GM18507 (cell line): ENCODE data around the gene SESN2.

ENCODE experiments used
- DNase-seq: peaks from one replicate; pipeline ENCODE4 v3.0.0; 2011; ENCODE audit warnings: low read depth; ENCODE audit not compliant: insufficient read length; ENCODE audit errors: extremely low spot score
- FAIRE-seq: peaks from 2 replicates; lab custom pipeline; 2011; peaks lifted over from hg19 to GRCh38; lab: Jason Lieb, UNC

Gene SESN2

DNA sequence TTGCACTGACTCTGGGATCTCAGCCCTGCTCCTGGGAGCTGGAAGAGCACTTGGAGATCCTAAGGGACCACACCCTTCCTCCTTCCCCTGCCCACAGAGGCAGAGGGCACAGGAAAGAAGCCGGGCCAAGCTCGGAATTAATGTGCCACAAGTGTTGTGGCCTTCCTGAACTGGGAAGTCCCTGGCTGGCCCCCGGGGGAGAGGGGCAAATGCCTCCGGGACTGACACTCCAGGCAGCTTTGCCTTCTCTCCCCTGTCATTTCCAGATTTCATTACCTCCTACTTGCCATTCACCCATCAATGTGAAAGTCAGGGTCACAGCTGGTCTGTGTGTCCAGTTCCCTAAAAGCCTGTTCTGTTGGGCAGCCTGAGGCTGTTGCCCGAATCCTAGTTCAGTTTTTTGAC lies 21.7 kb downstream of the SESN2 start:
- FAIRE-seq (no peak), DNase-seq (no peak)

- DNase-seq (no peak), FAIRE-seq (no peak)
Measured at GRCh38 chr1:28281608-28282425, 22.5 kb downstream of the SESN2 start.

- DNase-seq (no peak), FAIRE-seq (no peak)
Measured at GRCh38 chr1:28282426-28283407, 23.4 kb downstream of the SESN2 start.

DNA sequence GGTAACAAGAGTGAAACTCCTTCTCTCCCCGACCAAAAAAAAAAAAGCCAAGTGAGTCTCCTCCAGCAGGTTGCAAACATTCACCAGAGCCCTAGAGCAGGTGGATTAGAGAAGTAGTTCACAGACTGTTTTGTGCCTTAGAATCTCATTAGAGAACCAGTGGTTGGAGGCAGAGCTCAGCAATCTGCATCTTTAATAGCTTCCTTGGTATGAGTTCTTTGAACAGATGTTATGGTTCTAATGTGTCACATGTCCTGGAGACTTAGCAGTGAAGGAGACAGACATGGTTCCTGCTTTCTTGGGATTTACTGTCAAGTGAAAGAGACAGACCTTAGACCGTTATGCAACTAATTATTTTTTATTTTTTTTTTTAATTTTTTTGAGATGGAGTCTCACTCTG lies 26.8 kb downstream of the SESN2 start:
- FAIRE-seq = no peak
- DNase-seq = no peak

DNA sequence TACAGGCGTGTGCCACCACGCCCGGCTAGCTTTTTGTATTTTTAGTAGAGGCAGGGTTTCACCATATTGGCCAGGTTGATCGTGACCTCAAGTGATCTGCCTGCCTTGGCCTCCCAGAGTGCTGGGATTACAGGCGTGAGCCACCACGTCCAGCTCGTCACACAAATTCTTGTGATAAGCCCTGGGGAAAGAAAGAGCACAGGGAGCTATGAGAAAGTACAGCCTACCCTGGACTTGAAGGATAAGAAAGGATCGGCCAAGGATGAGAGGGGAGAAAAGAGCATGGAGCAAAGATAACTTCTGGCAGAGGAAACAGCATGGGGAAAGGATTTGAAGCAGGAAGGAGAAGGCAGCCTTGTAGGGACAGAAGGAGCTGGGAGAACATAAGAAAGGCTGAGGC lies 29.2 kb downstream of the SESN2 start:
- DNase-seq (no peak), FAIRE-seq (no peak)

DNA sequence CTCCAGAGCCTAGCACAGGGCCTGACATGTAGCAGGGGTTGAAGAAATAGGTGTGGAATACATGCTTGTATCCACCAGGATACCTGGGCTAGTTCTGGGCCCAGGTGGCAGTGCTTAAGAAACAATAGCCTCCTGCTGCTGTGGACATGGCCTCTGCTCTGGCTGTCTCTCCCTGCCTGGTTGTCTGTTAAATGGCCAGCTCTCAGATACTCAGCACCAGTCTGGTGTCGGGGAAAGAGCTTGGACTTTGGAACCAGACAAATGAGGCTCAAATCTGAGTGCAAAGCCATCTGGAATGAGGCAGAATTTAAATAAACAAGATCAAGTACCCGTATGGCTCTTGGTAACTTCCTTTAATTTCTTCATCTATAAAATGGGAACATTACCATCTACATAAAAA lies 31.5 kb downstream of the SESN2 start:
- FAIRE-seq = no peak
- DNase-seq = no peak

- FAIRE-seq = no peak
- no peak for DNase-seq
Measured at GRCh38 chr1:28291711-28292110, 32.4 kb downstream of the SESN2 start.

DNA sequence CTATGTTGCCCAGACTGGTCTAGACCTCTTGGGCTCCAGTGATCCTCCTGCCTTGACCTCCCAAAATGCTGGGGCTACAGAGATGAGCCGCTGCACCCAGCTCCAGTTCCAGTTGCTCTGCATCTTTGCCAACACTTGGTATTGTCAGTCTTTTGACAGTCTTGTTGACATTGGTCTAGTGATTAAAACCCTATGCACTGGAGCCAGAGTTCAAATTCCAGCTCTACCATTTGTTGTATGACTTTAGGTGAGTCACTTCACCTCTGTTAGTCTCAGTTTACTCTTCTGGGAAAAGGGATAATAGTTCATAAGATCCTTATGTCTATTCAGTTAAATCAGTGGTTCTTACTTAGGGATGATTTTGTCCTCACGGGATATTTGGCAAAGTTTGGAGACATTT lies 36.6 kb downstream of the SESN2 start:
- DNase-seq = no peak
- no peak for FAIRE-seq

DNA sequence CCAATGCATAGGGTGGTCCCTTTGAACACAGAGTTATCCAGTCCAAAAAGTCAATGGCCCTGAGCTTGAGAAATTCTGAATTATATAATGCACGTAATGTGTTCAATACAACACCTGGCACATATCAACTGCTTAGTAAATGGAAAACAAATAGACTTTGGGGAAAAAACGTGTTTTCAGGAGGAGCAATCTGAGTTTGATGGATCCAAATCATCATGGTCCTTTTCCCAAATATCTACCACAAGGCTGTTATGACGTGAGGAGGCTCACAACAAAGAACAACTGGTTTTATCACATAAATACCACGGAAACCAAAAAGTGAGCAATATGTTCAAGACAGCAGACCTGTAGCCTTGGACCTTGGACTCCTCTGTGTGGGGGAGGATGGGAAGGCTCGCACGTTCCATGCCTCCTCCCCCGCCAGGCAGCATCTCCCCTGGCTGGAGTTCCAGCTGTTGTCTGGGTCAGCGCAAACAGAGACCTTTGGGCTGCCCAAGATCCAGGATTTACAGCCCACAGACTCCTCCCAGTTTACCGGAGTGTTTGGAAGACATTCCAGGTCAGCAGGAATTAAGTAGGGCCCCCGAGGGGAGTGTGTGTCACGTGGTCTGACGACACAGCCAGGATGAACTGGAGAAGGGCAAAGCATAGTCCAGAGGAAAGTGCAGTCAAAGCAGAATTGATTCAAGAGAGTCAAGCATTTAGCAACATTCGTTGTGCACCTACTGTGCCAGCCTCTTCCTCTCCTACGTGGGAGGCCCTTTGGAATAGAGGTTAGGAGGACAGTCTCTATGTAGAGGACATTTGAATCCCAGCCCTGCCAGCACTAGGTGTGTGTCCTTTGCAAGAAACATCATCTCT lies 37.3 kb downstream of the SESN2 start:
- no peak for FAIRE-seq
- DNase-seq = no peak

DNA sequence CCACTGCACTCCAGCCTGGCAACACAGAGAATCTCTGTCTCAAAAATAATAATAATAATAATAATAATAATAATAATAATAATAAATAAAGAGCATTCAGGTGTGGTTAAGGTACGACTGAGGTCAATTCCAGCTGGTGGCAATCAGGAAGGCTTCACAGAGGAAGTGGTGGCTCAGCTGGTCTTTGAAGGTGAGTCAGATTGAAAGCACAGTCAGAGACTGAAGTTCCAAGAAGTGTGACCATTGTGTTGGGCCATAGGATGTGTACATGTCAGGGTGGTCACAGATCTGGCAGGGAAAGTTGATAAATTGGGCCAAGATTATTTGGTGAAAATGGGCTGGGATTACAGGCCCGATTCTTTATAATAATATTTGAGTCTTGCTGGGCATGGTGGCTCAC lies 38.5 kb downstream of the SESN2 start:
- peak; percentile 68 for FAIRE-seq
- DNase-seq = peak; percentile 38

DNA sequence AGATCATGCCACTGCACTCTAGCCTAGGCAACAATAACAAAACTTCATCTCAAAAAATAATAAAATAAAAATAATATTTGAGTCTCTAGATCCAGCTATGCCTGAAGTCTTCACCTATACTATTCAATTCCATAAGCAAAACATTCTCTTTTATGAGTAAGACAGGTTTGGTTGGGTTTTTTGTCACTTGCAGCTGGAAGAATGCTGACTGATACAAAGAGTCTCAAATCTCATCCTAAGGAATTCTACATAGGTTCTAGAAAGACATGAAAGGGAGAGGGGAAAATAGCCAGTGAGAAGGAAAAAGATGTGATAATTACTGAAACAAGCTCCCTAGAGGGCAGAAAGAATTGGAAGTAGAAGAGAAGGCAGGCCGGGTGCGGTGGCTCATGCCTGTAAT lies 39.1 kb downstream of the SESN2 start:
- no peak for FAIRE-seq
- DNase-seq = no peak

DNA sequence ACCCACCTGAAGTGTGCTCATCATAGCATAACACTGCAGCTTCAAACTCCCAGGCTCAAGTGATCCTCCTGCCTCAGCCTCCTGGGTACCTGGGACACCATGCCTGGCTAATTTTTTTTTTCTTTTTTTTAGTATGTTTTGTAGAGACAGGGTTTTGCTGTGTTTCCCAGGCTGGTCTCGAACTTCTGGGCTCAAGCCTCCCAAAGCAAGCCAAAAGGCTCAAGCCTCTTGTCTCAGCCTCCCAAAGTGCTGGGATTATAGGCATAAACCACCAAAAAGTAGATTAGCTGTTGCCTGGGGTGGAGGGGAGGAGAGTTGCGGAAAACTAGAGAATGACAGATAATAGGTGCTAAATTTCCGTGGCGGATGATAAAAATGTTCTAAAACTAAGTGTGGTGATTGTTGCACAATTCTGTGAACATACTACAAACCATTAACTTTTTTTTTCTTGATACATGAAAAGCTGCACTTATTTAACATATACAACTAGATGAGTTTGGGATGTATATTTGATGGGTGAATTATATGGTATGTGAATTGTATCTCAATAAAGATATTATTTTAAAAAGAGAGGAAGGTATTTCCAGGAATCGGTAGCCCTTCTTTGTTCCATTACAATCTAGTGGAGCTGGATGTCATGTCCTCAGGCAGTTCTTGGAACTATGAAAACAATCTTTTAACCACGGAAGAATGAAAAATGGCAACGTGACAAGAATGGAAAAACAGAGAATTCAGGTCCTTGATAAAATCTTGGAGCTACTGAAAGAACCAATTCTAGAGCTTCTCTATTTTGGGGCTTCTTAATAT lies 42.3 kb downstream of the SESN2 start:
- no peak for DNase-seq

DNA sequence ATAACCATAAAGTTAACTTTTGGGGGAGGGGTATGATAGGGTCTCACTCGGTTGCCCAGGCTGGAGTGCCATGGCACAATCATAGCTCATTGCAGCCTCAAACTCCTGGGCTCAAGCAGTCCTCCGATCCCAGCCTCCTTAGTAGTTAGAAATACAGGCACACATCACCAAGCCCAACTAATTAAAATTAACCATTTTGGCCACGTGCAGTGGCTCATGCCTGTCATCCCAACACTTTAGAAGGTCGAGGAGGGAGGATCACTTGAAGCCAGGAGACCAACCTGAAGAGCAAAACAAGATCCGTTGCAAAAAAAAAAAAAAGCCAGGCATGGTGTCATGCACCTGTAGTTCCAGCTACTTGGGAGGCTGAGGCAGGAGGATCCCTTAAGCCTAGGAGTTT lies 42.9 kb downstream of the SESN2 start:
- DNase-seq = no peak

More for the DNA sequence above, 42.3 kb downstream of the SESN2 start:
- FAIRE-seq = no peak

GRCh38 chr1:28306301-28306949 lies 47.1 kb downstream of the SESN2 start:
- DNase-seq (no peak), FAIRE-seq (no peak)

More for the DNA sequence above, 42.9 kb downstream of the SESN2 start:
- no peak for FAIRE-seq

DNA sequence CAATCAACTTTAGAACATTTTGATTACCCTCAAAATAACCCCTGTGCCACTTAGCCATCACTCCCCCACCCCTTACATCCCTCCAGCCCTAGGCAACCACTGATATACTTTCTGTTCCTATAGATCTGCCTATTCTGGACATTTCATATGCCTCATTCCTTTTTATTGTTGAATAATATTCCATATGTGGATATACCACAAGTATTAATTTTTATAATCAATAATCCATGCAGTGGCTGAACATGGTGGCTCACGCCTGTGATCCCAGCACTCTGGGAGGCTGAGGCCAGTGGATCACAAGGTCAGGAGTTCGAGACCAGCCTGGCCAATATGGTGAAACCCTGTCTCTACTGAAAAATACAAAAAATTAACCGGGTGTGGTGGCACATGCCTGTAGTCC lies 49.4 kb downstream of the SESN2 start:
- DNase-seq = no peak
- FAIRE-seq = no peak

DNA sequence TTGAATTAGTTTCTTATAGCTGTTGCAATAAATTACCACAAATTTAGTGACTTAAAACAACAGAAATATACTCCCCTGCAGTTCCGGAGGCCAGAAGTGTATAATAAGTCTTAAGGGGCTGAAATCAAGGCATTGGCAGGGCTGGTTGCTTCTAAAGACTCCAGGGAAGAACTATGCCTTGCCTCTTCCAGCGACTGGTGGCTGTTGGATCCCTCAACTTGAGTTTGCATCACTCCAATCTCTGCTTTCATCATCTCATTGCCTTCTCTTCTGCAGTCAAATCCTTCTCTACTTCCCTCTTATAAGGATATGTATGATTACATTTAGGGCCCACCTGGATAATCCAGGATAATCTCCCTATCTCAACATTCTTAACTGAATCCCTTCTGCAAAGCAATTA lies 50.4 kb downstream of the SESN2 start:
- FAIRE-seq = no peak
- no peak for DNase-seq

DNA sequence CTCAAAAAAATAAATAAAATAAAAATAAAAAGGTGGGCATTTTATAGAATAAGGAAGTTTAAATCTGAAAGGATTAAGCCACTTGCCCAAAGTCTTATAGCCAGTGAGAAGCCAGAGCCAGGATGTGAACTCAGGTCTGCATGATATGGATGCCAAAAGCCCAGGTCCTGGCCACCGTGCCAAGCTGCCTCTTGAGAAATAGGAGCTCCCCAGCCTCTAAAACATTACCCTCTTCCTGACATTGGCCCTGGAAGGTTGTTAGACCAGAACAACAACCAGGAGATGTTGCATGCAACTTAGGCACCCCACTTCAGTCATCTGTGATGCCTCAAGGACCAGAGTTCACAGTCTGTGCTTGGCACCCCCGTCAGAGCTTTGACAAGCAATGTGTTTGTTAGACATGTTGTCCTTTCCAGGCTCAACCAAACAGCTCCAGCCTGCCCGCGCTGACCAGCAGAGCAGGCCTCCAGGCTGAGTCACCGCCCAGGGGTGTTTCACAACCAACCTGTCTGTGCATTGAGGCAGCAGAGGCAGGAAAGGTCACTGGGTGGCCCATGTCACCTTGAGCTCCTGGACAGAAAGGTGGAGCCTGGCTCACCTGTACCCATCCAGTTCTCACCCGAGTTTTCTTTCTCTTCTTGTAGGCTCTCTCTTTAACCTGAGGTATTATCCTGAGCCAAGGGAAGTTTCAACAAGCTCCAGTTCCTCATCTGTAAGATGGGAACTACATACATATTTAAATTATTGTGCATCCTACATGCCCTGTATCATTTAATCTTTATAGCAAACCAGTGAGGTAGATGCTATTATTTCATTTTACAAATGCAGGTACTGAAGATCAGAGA lies 54.6 kb downstream of the SESN2 start:
- no peak for DNase-seq
- no peak for FAIRE-seq

- no peak for DNase-seq
- FAIRE-seq = no peak
Measured at GRCh38 chr1:28314547-28314941, 55.2 kb downstream of the SESN2 start.
